GM19372 (cell line): ENCODE data around the gene ZNF236.
"Not testable (repeated sequence)": the region's sequence is repeated elsewhere in the genome, so short reads cannot be mapped to it uniquely, and the experiment has no call there.

Experiments
- ATAC-seq: cut with Tn5 transposase; IDR thresholded peaks from one replicate; pipeline ENCODE4 v1.9.1; 2021; ENCODE audit warnings: mild to moderate bottlenecking, low read depth, moderate library complexity; ENCODE audit not compliant: unreplicated experiment

The ZNF236 gene

DNA sequence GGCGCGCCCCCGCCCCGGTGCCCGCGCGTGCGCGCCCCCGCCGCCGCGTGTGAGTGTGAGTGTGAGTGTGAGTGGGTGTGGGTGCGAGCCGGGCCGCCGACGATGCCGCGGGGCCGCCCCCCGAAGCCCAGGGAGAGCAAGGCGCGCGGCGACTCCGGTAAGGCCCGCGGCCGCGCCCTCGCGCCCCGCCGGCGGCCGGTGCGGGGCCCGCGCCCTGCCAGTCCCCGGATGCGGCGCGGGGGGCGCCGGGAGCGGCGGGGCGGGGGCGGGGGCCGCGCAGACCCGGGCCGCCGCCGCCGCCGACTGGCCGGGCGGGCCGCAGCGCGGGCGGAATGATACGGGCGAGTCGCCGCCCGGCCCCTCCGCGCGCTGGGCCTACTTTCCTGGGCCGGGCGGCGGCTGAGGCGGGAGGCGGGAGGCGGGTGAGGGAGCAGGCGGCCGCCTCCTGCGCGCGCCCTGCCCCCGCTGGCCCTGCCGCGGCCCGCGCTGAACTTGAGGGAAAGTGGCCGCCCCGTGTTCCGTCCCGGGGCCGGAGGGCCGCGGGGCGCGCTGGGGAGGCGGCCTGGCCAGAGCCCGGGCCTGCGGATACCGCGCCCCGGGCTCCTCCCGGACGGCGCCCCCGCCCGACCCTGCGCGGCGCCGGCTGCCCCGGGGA lies at the start of gene ZNF236:
Gene ZNF236, plus strand, starts transcription at position 52 of the 655 bp plus-strand sequence. Its CDS starts 51 bp downstream, at position 103.
- peak; percentile 43 for ATAC-seq

GRCh38 chr18:76772665-76773064 lies 49.7 kb upstream of the ZNF236 start:
- no peak for ATAC-seq

DNA sequence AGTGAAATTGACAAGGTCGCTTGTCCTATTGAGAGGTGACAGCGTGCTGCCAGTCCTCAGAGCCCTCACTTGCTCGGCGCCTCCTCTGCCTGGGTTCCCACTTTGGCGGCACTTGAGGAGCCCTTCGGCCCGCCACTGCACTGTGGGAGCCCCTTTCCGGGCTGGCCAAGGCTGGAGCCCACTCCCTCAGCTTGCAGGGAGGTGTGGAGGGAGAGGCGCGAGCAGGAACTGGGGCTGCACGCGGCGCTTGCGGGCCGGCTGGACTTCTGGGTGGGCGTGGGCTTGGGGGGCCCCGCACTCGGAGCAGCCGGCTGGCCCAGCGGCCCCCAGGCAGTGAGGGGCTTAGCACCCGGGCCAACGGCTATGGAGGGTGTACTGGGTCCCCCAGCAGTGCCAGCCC lies 45.3 kb upstream of the ZNF236 start:
- not testable (repeated sequence) for ATAC-seq

DNA sequence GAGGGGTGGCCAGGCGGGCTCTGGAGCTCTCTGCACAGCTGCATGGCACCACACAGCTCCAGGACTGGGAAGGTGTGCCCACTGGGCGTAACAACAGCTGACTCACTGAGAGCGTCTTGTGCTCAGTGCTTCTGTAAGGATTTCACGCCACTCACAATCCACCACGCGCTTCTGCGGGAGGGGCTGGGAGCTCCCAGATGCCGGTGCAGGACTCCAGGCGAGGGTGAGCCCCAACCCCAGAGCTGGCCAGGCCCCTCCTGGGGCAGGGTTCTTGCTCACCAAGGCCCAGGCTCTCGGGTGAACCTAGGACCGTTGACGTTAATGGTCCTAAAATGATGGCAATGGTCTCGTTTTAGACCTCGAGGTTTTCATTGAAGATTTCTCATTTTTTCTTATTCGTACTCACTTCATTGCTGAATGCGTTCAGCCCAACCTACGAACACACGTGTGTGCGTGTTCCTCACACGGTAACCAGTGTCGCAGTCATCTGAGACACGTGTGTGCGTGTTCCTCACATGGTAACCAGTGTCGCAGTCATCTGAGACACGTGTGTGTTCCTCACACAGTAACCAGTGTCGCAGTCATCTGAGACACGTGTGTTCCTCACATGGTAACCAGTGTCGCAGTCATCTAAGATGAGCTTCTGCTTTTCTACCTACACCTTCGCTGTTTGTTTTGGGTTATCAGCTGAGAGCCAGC lies 38.4 kb upstream of the ZNF236 start:
- no peak for ATAC-seq

GRCh38 chr18:76785872-76786271 lies 36.5 kb upstream of the ZNF236 start:
- no peak for ATAC-seq

DNA sequence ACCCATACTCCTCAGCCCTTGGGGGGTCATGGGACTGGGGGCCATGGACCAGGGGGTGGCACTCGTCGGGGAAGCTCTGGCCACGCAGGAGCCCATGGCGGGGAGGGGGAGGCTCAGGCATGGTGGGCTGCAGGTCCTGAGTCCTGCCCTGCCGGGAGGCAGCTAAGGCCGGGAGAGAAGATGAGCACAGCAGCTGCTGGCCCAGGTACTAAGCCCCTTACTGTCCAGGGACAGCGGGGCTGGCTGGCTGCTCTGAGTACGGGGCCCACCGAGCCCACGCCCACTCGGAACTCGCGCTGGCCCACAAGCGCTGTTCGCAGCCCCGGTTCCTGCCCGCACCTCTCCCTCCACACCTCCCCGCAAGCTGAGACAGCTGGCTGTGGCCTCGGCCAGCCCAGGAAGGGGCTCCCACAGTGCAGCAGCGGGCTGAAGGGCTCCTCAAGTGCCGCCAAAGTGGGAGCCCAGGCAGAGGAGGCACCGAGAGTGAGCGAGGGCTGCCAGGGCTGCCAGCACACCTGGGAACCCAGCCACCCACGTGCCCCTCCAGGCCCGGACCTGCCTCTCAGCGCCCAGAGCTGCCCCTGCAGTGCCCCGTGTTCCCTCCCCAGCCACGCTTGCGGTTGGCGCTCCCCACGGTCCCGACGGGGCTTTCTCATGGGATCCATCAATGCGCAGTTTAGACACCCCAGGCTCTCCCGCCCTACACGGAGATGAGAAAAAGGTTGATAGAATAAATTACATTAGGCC lies 33.6 kb upstream of the ZNF236 start:
- ATAC-seq, result no peak

- ATAC-seq, result no peak
Observed at GRCh38 chr18:76791106-76791505, 31.3 kb upstream of the ZNF236 start.

- ATAC-seq, result no peak
Observed at GRCh38 chr18:76791642-76792041, 30.7 kb upstream of the ZNF236 start.

GRCh38 chr18:76794326-76794725 lies 28.0 kb upstream of the ZNF236 start:
- ATAC-seq, result no peak

- peak; percentile 95 for ATAC-seq
Observed at GRCh38 chr18:76801567-76802505, 20.5 kb upstream of the ZNF236 start.

DNA sequence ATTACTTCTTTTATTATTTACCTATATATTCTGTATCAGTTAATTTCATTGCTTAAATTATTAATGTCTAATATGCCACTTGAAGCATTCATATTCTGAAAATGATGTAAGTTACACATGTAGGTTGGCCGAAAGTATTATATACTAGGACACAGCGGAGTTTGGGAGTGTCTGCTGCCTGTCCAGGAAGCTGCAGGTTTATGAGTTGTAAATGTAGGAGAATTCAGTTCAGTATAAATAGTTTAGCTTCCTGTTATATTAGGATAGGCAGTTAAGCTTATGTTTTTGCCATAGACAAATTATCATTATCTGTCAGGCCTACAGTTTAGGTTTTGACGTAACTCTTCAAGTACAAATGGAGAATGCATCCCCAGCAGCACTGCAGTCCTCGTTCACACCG lies 18.9 kb upstream of the ZNF236 start:
- no peak for ATAC-seq

GRCh38 chr18:76803814-76804213 lies 18.5 kb upstream of the ZNF236 start:
- ATAC-seq, result peak; percentile 54

- ATAC-seq, result no peak
Observed at GRCh38 chr18:76805221-76805620, 17.1 kb upstream of the ZNF236 start.

GRCh38 chr18:76806301-76806700 lies 16.1 kb upstream of the ZNF236 start:
- no peak for ATAC-seq

DNA sequence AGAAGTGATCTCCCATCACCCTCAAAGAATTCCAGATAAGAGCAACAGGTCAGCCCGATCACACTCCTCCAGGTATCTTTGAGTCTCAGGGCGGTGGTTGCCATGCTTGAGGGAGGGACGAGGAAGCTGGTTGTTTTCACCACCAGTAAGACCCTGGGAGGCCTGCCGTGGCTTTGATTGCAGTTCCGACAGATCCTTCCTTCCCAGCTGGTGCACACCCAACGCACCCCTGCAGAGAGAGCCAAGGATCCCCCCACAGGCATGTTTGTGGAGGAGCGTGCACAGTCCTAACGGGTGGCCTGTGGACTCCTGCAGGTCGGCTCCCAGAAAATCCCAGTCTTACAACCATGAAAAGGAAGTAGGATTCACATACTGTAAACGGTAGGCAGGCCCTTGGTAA lies 13.8 kb upstream of the ZNF236 start:
- no peak for ATAC-seq

DNA sequence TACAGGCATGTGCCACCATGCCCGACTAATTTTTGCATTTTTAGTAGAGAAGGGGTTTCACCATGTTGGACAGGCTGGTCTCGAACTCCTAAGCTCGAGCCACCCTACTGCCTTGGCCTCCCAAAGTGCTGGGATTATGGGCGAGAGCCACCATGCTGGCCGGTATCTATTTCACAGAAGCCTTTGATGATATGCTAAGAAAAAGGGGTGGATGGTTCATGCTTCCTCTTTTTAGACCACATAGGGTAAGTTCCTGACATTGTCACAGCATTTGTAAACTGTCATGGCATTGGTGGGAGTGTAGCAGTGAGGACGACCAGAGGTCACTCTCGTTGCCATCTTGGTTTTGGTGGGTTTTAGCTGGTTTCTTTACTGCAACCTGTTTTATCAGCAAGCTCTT lies 10.8 kb upstream of the ZNF236 start:
- ATAC-seq, result peak; percentile 74

GRCh38 chr18:76814256-76814655 lies 8.1 kb upstream of the ZNF236 start:
- ATAC-seq, result no peak

DNA sequence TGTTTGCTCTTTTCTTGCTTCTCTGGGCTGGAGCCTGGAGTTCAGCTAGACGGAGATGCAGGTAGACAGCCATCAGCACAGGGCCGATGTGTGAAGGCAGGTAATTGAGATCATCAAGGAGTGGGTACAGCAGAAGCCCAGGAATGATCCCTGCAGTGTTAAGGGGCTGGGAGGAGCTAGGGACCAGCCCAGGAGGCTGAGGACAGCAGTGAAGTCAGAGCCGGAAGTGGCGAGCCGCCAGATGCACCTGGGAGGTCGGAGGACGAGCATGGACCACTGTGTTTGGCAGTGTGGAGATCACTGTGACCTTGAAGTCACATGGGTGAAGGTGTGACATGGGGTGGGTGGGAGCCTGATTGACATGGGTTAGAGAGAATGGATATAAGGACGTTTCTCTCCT lies 6.2 kb upstream of the ZNF236 start:
- no peak for ATAC-seq

DNA sequence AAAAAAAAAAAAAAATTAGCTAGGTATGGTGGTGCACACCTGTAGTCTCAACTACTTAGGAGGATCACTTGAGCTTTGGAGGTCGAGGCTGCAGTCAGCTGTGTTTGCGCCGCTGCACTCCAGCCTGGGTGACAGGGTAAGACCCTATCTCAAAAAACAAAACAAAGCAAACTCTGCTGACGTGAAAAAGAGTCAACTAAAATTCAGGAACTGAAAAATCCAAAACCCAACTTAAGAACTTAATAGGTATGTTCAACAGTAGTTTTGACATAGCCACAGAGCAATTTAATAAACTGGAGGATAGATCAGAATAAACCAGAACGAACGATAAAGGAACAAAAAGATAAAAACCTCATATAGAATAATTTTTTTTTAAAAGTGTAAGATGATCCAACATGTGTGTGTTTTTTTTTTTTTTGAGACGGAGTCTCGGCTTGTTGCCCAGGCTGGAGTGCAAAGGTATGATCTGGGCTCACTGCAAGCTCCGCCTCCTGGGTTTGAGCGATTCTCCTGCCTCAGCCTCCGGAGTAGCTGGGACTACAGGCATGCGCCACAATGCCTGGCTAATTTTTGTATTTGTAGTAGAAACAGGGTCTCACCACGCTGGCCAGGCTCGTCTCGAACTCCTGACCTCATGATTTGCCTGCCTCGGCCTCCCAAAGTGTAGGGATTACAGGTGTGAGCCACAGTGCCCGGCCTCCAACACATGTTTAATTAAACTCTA lies 4.3 kb upstream of the ZNF236 start:
- no peak for ATAC-seq
